PC-9 (cell line): ENCODE data around the gene N4BP2L2.

Experiments
- CTCF ChIP-seq: fragments of 200-600 bp; sonication (generic); conservative IDR thresholded peaks from 2 replicates; pipeline ENCODE4 v1.6.1; 2017; ENCODE audit warnings: mixed run types, antibody characterized with exemption, mild to moderate bottlenecking, moderate library complexity
- EZH2 ChIP-seq: fragments of 200-600 bp; sonication (generic); IDR thresholded peaks from 2 replicates; pipeline ENCODE4 v1.8.0; 2017; ENCODE audit warnings: antibody characterized with exemption, low read depth

DNA sequence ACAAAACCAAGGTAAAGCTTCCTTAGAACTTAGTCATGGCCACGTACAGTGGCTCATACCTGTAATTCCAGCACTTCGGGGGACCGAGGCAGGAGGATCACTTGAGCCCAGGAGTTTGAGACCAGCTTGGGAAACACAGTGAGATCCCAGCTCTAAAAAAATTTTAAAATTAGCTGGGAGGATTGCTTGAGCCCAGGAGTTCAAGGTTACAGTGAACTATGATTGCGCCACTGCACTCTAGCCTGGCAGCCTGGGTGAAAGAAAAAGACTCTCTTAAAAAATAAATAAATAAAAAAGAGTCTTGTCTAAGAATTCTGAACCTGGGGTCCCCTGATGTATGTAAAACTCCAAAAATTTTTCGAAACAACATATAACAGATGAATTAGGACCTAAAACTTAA is 34.9 kb downstream of the N4BP2L2 start:
- TF ChIP-seq CTCF (no peak), EZH2 (no peak)
